K562 (cell line): ENCODE results near the gene AKT2. TPM values are rescaled to one million over a fixed set of nuclear protein-coding genes. Genes with fewer than 3 reads are reported as not detected.

Source experiments
- ATAC-seq: fragments of 200-7000 bp; cut with Tn5 transposase; 3 replicates; pipeline ENCODE4 v1.9.1; 2020; ENCODE audit warnings: moderate library complexity
- BruUV-seq: library from RNA; stranded (reverse); fragments of 400-500 nt; replicated peaks from 2 replicates; lab custom pipeline; 2021; lab: Mats Ljungman, UMichigan
- CTCF ChIA-PET: fragments of 300-600 bp; formaldehyde crosslinking; extraction: SDS; loops from one replicate; lab custom pipeline; 2021; ENCODE audit warnings: low intra/inter-chr PET ratio; lab: Yijun Ruan, JAX
- POLR2A ChIA-PET: fragments of 300-600, 350-650 bp; sonication (Branson Sonifier 250); formaldehyde crosslinking; extraction: SDS; loops from one replicate; lab custom pipeline; 2021; ENCODE audit warnings: antibody characterized with exemption, inconsistent platforms; lab: Yijun Ruan, JAX
- DNase-seq, 4 experiments: peaks; one replicate each; pipeline versions ENCODE4 v3.0.0 to v3.0.0-alpha.2; 2011 to 2018; ENCODE audit warnings: low spot score in 3 of 4, mixed read lengths in 3 of 4; ENCODE audit errors: extremely low read depth in 1 of 4
- FAIRE-seq: peaks from 2 replicates; lab custom pipeline; 2011; peaks lifted over from hg19 to GRCh38; lab: Jason Lieb, UNC
- H2AFZ ChIP-seq: 2 replicates; pipeline ENCODE4 v1.6.0; 2011; ENCODE audit warnings: low read depth, low read length, control low read depth, inconsistent platforms
- H3K27ac ChIP-seq: fragments of 200-600 bp; 3 replicates; pipeline ENCODE4 v1.8.0; 2011; ENCODE audit warnings: low read depth, mild to moderate bottlenecking, control low read depth, inconsistent platforms, low read length, moderate library complexity, mixed read lengths; ENCODE audit errors: extremely low read depth
- H3K27me3 ChIP-seq, 2 experiments: fragments of 300-600 bp in 1 of 2; 2 replicates in 1 of 2; 3 replicates in 1 of 2; pipeline versions ENCODE4 v1.6.0 to v1.8.0; 2011; ENCODE audit warnings: inconsistent platforms in 2 of 2, low read length in 2 of 2, mild to moderate bottlenecking in 1 of 2, mixed read lengths in 1 of 2, moderate library complexity in 1 of 2; ENCODE audit not compliant: control insufficient read depth in 2 of 2, insufficient read depth in 2 of 2
- H3K36me3 ChIP-seq: fragments of 300-600 bp; 3 replicates; pipeline ENCODE4 v1.8.0; 2011; ENCODE audit warnings: mild to moderate bottlenecking, low read length, inconsistent platforms; ENCODE audit not compliant: control insufficient read depth, insufficient read depth
- H3K4me1 ChIP-seq, 2 experiments: fragments of 200-600 bp in 1 of 2; replicated peaks in 1 of 2; 2 replicates in 1 of 2; 3 replicates in 1 of 2; pipeline versions ENCODE4 v1.5.1 to v1.8.0; 2011; ENCODE audit warnings: inconsistent platforms in 2 of 2, low read length in 2 of 2, mild to moderate bottlenecking in 1 of 2, mixed read lengths in 1 of 2, moderate library complexity in 1 of 2; ENCODE audit not compliant: control insufficient read depth in 2 of 2, insufficient read depth in 2 of 2
- H3K4me2 ChIP-seq: 2 replicates; pipeline ENCODE4 v1.6.1; 2011; ENCODE audit warnings: low read length, control low read depth, inconsistent platforms, mixed read lengths; ENCODE audit not compliant: insufficient read depth
- H3K4me3 ChIP-seq: fragments of 200-600 bp; sonication (generic), shearing (Covaris generic); 2 replicates; pipeline ENCODE4 v1.5.1; 2016; ENCODE audit warnings: control low read depth, inconsistent platforms
- H3K79me2 ChIP-seq: fragments of 200-600 bp; 3 replicates; pipeline ENCODE4 v1.8.0; 2011; ENCODE audit warnings: low read length, inconsistent platforms; ENCODE audit not compliant: control insufficient read depth, insufficient read depth
- H3K9ac ChIP-seq, 2 experiments: 2 replicates each; pipeline versions ENCODE4 v1.6.0 to v1.6.1; 2011; ENCODE audit warnings: low read depth in 2 of 2, low read length in 2 of 2, control low read depth in 1 of 2, inconsistent platforms in 1 of 2, mild to moderate bottlenecking in 1 of 2, mixed read lengths in 1 of 2; ENCODE audit not compliant: insufficient read depth in 1 of 2
- H3K9me1 ChIP-seq: one replicate; pipeline ENCODE4 v1.6.0; 2011; ENCODE audit warnings: inconsistent platforms, mild to moderate bottlenecking, low read length, moderate library complexity; ENCODE audit not compliant: control insufficient read depth, insufficient read depth
- H3K9me3 ChIP-seq: replicated peaks from 2 replicates; pipeline ENCODE4 v1.5.1; 2011; ENCODE audit warnings: low read depth, low read length, inconsistent platforms; ENCODE audit not compliant: control insufficient read depth, insufficient read depth
- H4K20me1 ChIP-seq: replicated peaks from 2 replicates; pipeline ENCODE4 v1.6.1; 2011; ENCODE audit warnings: low read length, inconsistent platforms, mixed read lengths; ENCODE audit not compliant: control insufficient read depth, insufficient read depth
- CHD2 ChIP-seq: IDR thresholded peaks from 2 replicates; pipeline ENCODE4 v1.6.1; 2011; ENCODE audit warnings: low read depth, low read length
- COPS2 ChIP-seq: fragments of 450-650 bp; conservative IDR thresholded peaks from 2 replicates; pipeline ENCODE4 v1.6.1; 2016; ENCODE audit warnings: mild to moderate bottlenecking, moderate library complexity
- CREM ChIP-seq: IDR thresholded peaks from 2 replicates; pipeline ENCODE4 v1.6.1; 2014; ENCODE audit warnings: antibody characterized with exemption, low read depth
- CTBP1 ChIP-seq: fragments of 450-650 bp; IDR thresholded peaks from 2 replicates; pipeline ENCODE4 v1.6.1; 2016; ENCODE audit warnings: borderline replicate concordance
- GABPB1 ChIP-seq: sonication (generic); formaldehyde crosslinking; IDR thresholded peaks from 2 replicates; pipeline ENCODE4 v1.8.0; 2022; ENCODE audit warnings: mild to moderate bottlenecking, missing genetic modification reagents
- NCOA1 ChIP-seq: fragments of 450-650 bp; IDR thresholded peaks from 2 replicates; pipeline ENCODE4 v1.6.1; 2016; ENCODE audit warnings: low read depth
- NCOA4 ChIP-seq: fragments of 450-650 bp; IDR thresholded peaks from 2 replicates; pipeline ENCODE4 v1.6.1; 2018; ENCODE audit warnings: mild to moderate bottlenecking; ENCODE audit not compliant: partially characterized antibody
- NFE2L1 ChIP-seq: fragments of 450-650 bp; IDR thresholded peaks from 2 replicates; pipeline ENCODE4 v1.6.1; 2016; ENCODE audit warnings: missing genetic modification characterization, low read depth, mild to moderate bottlenecking, missing compliant biosample characterization, moderate library complexity, borderline replicate concordance
- PCBP1 ChIP-seq: fragments of 200-400 bp; formaldehyde crosslinking; IDR thresholded peaks from 2 replicates; pipeline ENCODE4 v1.6.1; 2018; ENCODE audit warnings: mild to moderate bottlenecking, low read depth, low read length; ENCODE audit not compliant: poor library complexity, severe bottlenecking
- PYGO2 ChIP-seq: fragments of 450-650 bp; IDR thresholded peaks from 2 replicates; pipeline ENCODE4 v1.6.1; 2016; ENCODE audit warnings: mild to moderate bottlenecking, missing genetic modification characterization, moderate library complexity, missing compliant biosample characterization
- RBM25 ChIP-seq: fragments of 200-400 bp; formaldehyde crosslinking; IDR thresholded peaks from 2 replicates; pipeline ENCODE4 v1.6.1; 2018; ENCODE audit warnings: low read length, low read depth, moderate library complexity; ENCODE audit not compliant: severe bottlenecking
- SETDB1 ChIP-seq: IDR thresholded peaks from one replicate; pipeline ENCODE4 v1.6.1; 2012; ENCODE audit warnings: low read length, control low read depth, inconsistent platforms
- WGBS: fragments of 100-300 bp; shearing (Covaris generic); methylation state at CpG from one replicate; pipeline ENCODE4 v1.1.6; 2016; ENCODE audit warnings: low coverage, mixed read lengths; ENCODE audit not compliant: insufficient coverage; ENCODE audit errors: missing lambda C conversion rate; 5-methylcytosine and 5-hydroxymethylcytosine counted together
- in situ Hi-C: fragments of 300-500 bp; cut with MboI; formaldehyde crosslinking; loops from 4 replicates; pipeline ENCODE4 v1.15.0; 2018; ENCODE audit warnings: inconsistent platforms, mixed read lengths
- intact Hi-C: fragments of 100-400 bp; cut with micrococcal nuclease; formaldehyde crosslinking; loops from 2 replicates; pipeline ENCODE4 v1.14.2; 2022
- polyA plus RNA-seq, 8 experiments: library from polyadenylated mRNA; depleted of rRNA in 4 of 8; stranded (reverse) in 5 of 8; unstranded in 3 of 8; fragments of >200 nt; fragmentation: Nextera tagmentation in 2 of 8; fragmentation: Illumina TruSeq in 1 of 8; extraction: Ambion mirVana in 2 of 8; extraction: Trizol in 1 of 8; gene quantifications; 2 replicates each; pipeline versions ENCODE4 v1.2.1 to v1.2.3, GENCODE V29; 2011 to 2014; ENCODE audit warnings: inconsistent platforms in 1 of 8, missing spikeins in 1 of 8
- total RNA-seq, 7 experiments: library from RNA; depleted of rRNA in 6 of 7; stranded (reverse); fragments of >200 nt in 6 of 7; fragmentation: Illumina TruSeq in 2 of 7; extraction: Trizol in 2 of 7; gene quantifications; 2 replicates each; pipeline versions ENCODE4 v1.2.1 to v1.2.3, GENCODE V29; 2011 to 2021; ENCODE audit warnings: low replicate concordance in 1 of 7
- TF ChIP-seq, protein P1 (sequence below): fragments of 450-650 bp; IDR thresholded peaks from 2 replicates; pipeline ENCODE4 v1.6.1; 2017; ENCODE audit warnings: antibody characterized with exemption, mild to moderate bottlenecking
- TF ChIP-seq, protein P2 (sequence below): fragments of 450-650 bp; IDR thresholded peaks from 2 replicates; pipeline ENCODE4 v1.6.1; 2016; ENCODE audit warnings: low read depth, mild to moderate bottlenecking, moderate library complexity
- TF ChIP-seq, protein P3 (sequence below): fragments of 450-650 bp; formaldehyde crosslinking; IDR thresholded peaks from 2 replicates; pipeline ENCODE4 v1.4.0; 2020; ENCODE audit warnings: mild to moderate bottlenecking, moderate library complexity

The AKT2 gene
- total and polyA plus RNA-seq, 9 of the 15 experiments (the other 6 are each of a cell fraction or from before 2014, with no cell fraction given), result 1.1 to 132 (median 67.7) TPM

- POLR2A ChIA-PET, result interaction anchor here (0.6 to 1.9 kb wide), 8 partner anchors 8 to 1266 kb away, joined by 3 to 14 read pairs (median 3); no protein-coding TSS in a partner anchor
- H3K27ac ChIP-seq, result peak overlapping the region; percentile 68
- TF ChIP-seq CREM (0 out of 2 replicates have a peak, but pooled peaks have one; percentile 20), RBM25 (no peak), PYGO2 (tag) (no peak), SETDB1 (no peak), CHD2 (no peak), CTBP1 (no peak), NCOA1 (no peak), NFE2L1 (no peak), PCBP1 (no peak), GABPB1 (no peak), COPS2 (no peak), NCOA4 (no peak)
- TF ChIP-seq, protein P1, sequence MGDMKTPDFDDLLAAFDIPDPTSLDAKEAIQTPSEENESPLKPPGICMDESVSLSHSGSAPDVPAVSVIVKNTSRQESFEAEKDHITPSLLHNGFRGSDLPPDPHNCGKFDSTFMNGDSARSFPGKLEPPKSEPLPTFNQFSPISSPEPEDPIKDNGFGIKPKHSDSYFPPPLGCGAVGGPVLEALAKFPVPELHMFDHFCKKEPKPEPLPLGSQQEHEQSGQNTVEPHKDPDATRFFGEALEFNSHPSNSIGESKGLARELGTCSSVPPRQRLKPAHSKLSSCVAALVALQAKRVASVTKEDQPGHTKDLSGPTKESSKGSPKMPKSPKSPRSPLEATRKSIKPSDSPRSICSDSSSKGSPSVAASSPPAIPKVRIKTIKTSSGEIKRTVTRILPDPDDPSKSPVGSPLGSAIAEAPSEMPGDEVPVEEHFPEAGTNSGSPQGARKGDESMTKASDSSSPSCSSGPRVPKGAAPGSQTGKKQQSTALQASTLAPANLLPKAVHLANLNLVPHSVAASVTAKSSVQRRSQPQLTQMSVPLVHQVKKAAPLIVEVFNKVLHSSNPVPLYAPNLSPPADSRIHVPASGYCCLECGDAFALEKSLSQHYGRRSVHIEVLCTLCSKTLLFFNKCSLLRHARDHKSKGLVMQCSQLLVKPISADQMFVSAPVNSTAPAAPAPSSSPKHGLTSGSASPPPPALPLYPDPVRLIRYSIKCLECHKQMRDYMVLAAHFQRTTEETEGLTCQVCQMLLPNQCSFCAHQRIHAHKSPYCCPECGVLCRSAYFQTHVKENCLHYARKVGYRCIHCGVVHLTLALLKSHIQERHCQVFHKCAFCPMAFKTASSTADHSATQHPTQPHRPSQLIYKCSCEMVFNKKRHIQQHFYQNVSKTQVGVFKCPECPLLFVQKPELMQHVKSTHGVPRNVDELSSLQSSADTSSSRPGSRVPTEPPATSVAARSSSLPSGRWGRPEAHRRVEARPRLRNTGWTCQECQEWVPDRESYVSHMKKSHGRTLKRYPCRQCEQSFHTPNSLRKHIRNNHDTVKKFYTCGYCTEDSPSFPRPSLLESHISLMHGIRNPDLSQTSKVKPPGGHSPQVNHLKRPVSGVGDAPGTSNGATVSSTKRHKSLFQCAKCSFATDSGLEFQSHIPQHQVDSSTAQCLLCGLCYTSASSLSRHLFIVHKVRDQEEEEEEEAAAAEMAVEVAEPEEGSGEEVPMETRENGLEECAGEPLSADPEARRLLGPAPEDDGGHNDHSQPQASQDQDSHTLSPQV, result 0 out of 2 replicates have a peak, but pooled peaks have one; percentile 38
- TF ChIP-seq, protein P2, sequence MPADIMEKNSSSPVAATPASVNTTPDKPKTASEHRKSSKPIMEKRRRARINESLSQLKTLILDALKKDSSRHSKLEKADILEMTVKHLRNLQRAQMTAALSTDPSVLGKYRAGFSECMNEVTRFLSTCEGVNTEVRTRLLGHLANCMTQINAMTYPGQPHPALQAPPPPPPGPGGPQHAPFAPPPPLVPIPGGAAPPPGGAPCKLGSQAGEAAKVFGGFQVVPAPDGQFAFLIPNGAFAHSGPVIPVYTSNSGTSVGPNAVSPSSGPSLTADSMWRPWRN, result no peak
- TF ChIP-seq, protein P3, sequence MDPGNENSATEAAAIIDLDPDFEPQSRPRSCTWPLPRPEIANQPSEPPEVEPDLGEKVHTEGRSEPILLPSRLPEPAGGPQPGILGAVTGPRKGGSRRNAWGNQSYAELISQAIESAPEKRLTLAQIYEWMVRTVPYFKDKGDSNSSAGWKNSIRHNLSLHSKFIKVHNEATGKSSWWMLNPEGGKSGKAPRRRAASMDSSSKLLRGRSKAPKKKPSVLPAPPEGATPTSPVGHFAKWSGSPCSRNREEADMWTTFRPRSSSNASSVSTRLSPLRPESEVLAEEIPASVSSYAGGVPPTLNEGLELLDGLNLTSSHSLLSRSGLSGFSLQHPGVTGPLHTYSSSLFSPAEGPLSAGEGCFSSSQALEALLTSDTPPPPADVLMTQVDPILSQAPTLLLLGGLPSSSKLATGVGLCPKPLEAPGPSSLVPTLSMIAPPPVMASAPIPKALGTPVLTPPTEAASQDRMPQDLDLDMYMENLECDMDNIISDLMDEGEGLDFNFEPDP (CRISPR knock-in tag), result no peak
Measured at GRCh38 chr19:40274585-40275544, 10.3 kb downstream of the AKT2 start.

More at GRCh38 chr19:40274585-40275544, 10.3 kb downstream of the AKT2 start:
- Histone ChIP-seq H3K4me3 (no peak overlapping the region), H3K4me2 (peak overlapping the region; percentile 78), H3K9ac (peak overlapping the region; percentile 40 to 89), H3K9me3 (no peaks in the 10 kb centered on the region), H4K20me1 (no peaks in the 10 kb centered on the region; the same call in 1 of the 2 replicates), H3K4me1 (peaks cover 70 to 78% of the 10 kb centered on the region in 2 experiments), H3K79me2 (peaks cover 95% of the 10 kb centered on the region), H3K36me3 (peaks cover 38% of the 10 kb centered on the region), H3K27me3 (no peaks in the 10 kb centered on the region), H3K9me1 (peaks cover 9% of the 10 kb centered on the region), H2AFZ (peak overlapping the region; percentile 36; the same call in 1 of the 2 replicates)
- intact Hi-C loops, result loop anchor here (5.0 kb wide), 1 partner anchor 43 kb away; no protein-coding TSS in a partner anchor
- CTCF ChIA-PET, result no interaction called here
- FAIRE-seq (no peak), DNase-seq (peak; percentile 49 to 65 (median 53)), ATAC-seq (peak; percentile 57)
- BruUV-seq, result no TSS peak
- in situ Hi-C loops, result no loop called here
- 18% methylated on average over 28 of the region's 28 CpGs for WGBS
